ENCODE data around the gene ARID5A.

The ARID5A gene

DNA sequence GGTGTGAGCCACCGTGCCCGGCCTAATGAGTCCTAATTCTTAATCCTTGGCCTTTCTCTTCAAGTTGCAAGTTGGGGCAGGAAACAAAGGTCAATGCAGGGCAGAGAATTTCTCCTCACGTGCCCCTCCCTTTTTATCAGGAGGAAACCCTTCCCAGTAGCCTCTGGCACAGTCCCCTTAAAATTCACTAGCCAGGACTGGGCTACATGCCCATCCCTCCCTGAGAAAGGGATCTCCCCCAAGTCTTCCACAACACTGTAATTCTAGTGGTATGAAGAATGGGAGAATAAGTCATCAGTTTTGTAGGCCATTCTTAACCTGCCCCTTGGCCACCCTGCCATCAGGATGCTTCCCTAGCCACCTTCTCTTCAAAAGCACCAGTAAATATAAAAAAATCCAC, 42.2 kb downstream of the ARID5A start:
- no peak overlapping the region for H2AFZ ChIP-seq (ENCODE audit: low read depth)
- H3K4me2 ChIP-seq, result no peak overlapping the region
- H3K27me3 ChIP-seq (ENCODE audit: insufficient read depth, low read depth), result no peaks in the 10 kb centered on the region
- H3K36me3 ChIP-seq (ENCODE audit: insufficient read depth), result no peaks in the 10 kb centered on the region
- TF ChIP-seq, protein P1, sequence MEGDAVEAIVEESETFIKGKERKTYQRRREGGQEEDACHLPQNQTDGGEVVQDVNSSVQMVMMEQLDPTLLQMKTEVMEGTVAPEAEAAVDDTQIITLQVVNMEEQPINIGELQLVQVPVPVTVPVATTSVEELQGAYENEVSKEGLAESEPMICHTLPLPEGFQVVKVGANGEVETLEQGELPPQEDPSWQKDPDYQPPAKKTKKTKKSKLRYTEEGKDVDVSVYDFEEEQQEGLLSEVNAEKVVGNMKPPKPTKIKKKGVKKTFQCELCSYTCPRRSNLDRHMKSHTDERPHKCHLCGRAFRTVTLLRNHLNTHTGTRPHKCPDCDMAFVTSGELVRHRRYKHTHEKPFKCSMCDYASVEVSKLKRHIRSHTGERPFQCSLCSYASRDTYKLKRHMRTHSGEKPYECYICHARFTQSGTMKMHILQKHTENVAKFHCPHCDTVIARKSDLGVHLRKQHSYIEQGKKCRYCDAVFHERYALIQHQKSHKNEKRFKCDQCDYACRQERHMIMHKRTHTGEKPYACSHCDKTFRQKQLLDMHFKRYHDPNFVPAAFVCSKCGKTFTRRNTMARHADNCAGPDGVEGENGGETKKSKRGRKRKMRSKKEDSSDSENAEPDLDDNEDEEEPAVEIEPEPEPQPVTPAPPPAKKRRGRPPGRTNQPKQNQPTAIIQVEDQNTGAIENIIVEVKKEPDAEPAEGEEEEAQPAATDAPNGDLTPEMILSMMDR (conservative IDR thresholded peaks at IDR 0.05; ENCODE audit: low read depth, low read length), result no peak
- H3K27ac ChIP-seq, result no peak overlapping the region
- H4K20me1 ChIP-seq (ENCODE audit: insufficient read depth), result no peaks in the 10 kb centered on the region
- no peak overlapping the region for H3K9ac ChIP-seq
- H3K79me2 ChIP-seq (ENCODE audit: insufficient read depth, low read depth), result no peaks in the 10 kb centered on the region
- no peak overlapping the region for H3K4me3 ChIP-seq (IDR thresholded peaks at IDR 0.05; ENCODE audit: insufficient read depth, low read depth, low read length)
- H3K4me1 ChIP-seq (ENCODE audit: low read depth, poor library complexity, severe bottlenecking), result no peaks in the 10 kb centered on the region

DNA sequence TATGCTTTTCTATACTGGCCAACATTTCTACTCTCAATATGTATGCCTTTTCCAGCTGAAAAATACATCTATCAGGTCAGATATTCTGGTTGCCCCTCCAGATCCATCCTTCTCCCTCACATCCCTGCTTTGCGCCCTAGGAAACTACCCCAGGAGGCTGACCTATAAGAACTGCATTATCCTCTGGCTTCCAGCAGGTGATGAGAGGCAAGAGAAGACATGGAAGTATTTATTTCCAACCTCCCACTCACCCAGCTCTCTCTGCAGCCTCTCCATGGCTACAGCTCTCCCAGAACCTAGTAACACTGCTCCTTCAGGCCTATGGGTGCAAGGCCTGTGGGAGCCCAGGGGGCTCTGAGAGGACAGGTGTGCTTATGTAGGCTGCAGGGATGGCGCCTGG, 42.9 kb downstream of the ARID5A start:
- Histone ChIP-seq H3K36me3 (ENCODE audit: insufficient read depth) (no peaks in the 10 kb centered on the region), H3K9ac (no peak overlapping the region), H3K27me3 (ENCODE audit: insufficient read depth, low read depth) (no peaks in the 10 kb centered on the region), H2AFZ (ENCODE audit: low read depth) (no peak overlapping the region), H3K79me2 (ENCODE audit: insufficient read depth, low read depth) (no peaks in the 10 kb centered on the region), H3K4me2 (no peak overlapping the region), H4K20me1 (ENCODE audit: insufficient read depth) (no peaks in the 10 kb centered on the region), H3K4me1 (ENCODE audit: low read depth, poor library complexity, severe bottlenecking) (no peaks in the 10 kb centered on the region), H3K27ac (no peak overlapping the region), H3K4me3 (IDR thresholded peaks at IDR 0.05; ENCODE audit: insufficient read depth, low read depth, low read length) (no peak overlapping the region)
- TF ChIP-seq, protein P1 (conservative IDR thresholded peaks at IDR 0.05; ENCODE audit: low read depth, low read length), result no peak

- TF ChIP-seq, protein P1 (conservative IDR thresholded peaks at IDR 0.05; ENCODE audit: low read depth, low read length), result no peak
- H3K4me3 ChIP-seq (IDR thresholded peaks at IDR 0.05; ENCODE audit: insufficient read depth, low read depth, low read length), result no peak overlapping the region
- no peaks in the 10 kb centered on the region for H3K79me2 ChIP-seq (ENCODE audit: insufficient read depth, low read depth)
- no peak overlapping the region for H2AFZ ChIP-seq (ENCODE audit: low read depth)
- no peak overlapping the region for H3K4me2 ChIP-seq
- H3K27ac ChIP-seq, result no peak overlapping the region
- H4K20me1 ChIP-seq (ENCODE audit: insufficient read depth), result no peaks in the 10 kb centered on the region
- no peaks in the 10 kb centered on the region for H3K36me3 ChIP-seq (ENCODE audit: insufficient read depth)
- no peak overlapping the region for H3K9ac ChIP-seq
- peaks cover 7% of the 10 kb centered on the region for H3K4me1 ChIP-seq (ENCODE audit: low read depth, poor library complexity, severe bottlenecking)
- H3K27me3 ChIP-seq (ENCODE audit: insufficient read depth, low read depth), result no peaks in the 10 kb centered on the region
These were observed 44.2 kb downstream of the ARID5A start for GRCh38 chr2:96580771-96581170.

DNA sequence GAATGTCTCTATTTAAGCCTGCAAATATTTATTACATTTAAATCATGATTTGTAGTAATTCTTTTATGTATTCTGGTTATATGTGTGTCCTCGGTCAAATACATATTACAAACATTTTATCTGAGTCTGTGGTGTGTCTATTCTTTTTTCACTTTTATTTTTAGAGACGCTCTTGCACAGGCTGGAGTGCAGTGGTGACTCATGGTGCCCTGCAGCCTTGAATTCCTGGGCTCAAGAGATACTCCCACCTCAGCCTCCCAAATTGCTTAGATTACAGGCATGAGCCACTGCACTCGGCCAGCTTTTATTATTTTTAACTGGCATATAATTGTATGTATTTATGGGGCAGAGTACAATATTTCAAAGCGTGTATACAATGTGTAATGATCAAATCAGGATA, 47.5 kb downstream of the ARID5A start:
- no peak overlapping the region for H3K9ac ChIP-seq

More for the DNA sequence above, 47.5 kb downstream of the ARID5A start:
- Histone ChIP-seq H3K36me3 (ENCODE audit: insufficient read depth) (no peaks in the 10 kb centered on the region), H3K79me2 (ENCODE audit: insufficient read depth, low read depth) (no peaks in the 10 kb centered on the region), H3K27ac (no peak overlapping the region), H2AFZ (ENCODE audit: low read depth) (no peak overlapping the region), H3K4me3 (IDR thresholded peaks at IDR 0.05; ENCODE audit: insufficient read depth, low read depth, low read length) (no peak overlapping the region), H4K20me1 (ENCODE audit: insufficient read depth) (no peaks in the 10 kb centered on the region), H3K4me2 (no peak overlapping the region), H3K4me1 (ENCODE audit: low read depth, poor library complexity, severe bottlenecking) (peaks cover 39% of the 10 kb centered on the region), H3K27me3 (ENCODE audit: insufficient read depth, low read depth) (no peaks in the 10 kb centered on the region)
- TF ChIP-seq, protein P1 (conservative IDR thresholded peaks at IDR 0.05; ENCODE audit: low read depth, low read length), result no peak

Measured in KMS-11 (cell line).